Astrocyte of the spinal cord (primary cell): Measurements from ENCODE around the gene SLCO3A1.

Experiments used
- DNase-seq: peaks from one replicate; pipeline ENCODE4 v3.0.0; 2011; ENCODE audit warnings: low read depth, low spot score
- H3K4me3 ChIP-seq: 2 replicates; pipeline ENCODE4 v1.5.1; 2011; ENCODE audit warnings: low read depth, mild to moderate bottlenecking, low read length, moderate library complexity
- CTCF ChIP-seq: IDR thresholded peaks from 2 replicates; pipeline ENCODE4 v1.5.1; 2012; ENCODE audit warnings: low read depth, mild to moderate bottlenecking, low read length, inconsistent platforms
- in situ Hi-C: cut with HindIII; loops from 2 replicates; pipeline ENCODE4 v1.10.0; 2017; ENCODE audit warnings: low sequenced_read_pairs

Gene SLCO3A1

GRCh38 chr15:91833056-91833455, 20.5 kb upstream of the SLCO3A1 start:
- in situ Hi-C loops: no loop called here
- DNase-seq: no peak
- no peak overlapping the region for H3K4me3 ChIP-seq
- TF ChIP-seq CTCF: no peak

- no peak for DNase-seq
- H3K4me3 ChIP-seq: no peak overlapping the region
- TF ChIP-seq CTCF: no peak
- in situ Hi-C loops: no loop called here
Measured at GRCh38 chr15:91839867-91840266, 13.6 kb upstream of the SLCO3A1 start.

GRCh38 chr15:91841861-91842260, 11.6 kb upstream of the SLCO3A1 start:
- TF ChIP-seq CTCF: no peak
- H3K4me3 ChIP-seq: no peak overlapping the region
- no peak for DNase-seq
- in situ Hi-C loops: no loop called here

- in situ Hi-C loops: no loop called here
- DNase-seq: no peak
- no peak overlapping the region for H3K4me3 ChIP-seq
- TF ChIP-seq CTCF: no peak
Measured at GRCh38 chr15:91844341-91844740, 9.2 kb upstream of the SLCO3A1 start.

- H3K4me3 ChIP-seq: no peak overlapping the region
- no peak for DNase-seq
- no peak for TF ChIP-seq CTCF
- in situ Hi-C loops: no loop called here
Measured at GRCh38 chr15:91844928-91845327, 8.6 kb upstream of the SLCO3A1 start.

- no peak for DNase-seq
- no peak for TF ChIP-seq CTCF
- H3K4me3 ChIP-seq: no peak overlapping the region
- in situ Hi-C loops: no loop called here
Measured at GRCh38 chr15:91845720-91846119, 7.8 kb upstream of the SLCO3A1 start.

- no peak for TF ChIP-seq CTCF
- H3K4me3 ChIP-seq: no peak overlapping the region
- no peak for DNase-seq
- in situ Hi-C loops: no loop called here
Measured at GRCh38 chr15:91849180-91849579, 4.3 kb upstream of the SLCO3A1 start.
